Uterus (tissue), 4 donors: Measurements from ENCODE around the gene GNGT2. TPM values are rescaled to one million over a fixed set of nuclear protein-coding genes. Genes with fewer than 3 reads are reported as not detected.

Experiments used
- DNase-seq, 2 donors: peaks; one replicate each; pipeline ENCODE4 v3.0.0-alpha.2; 2019 to 2020
- H3K27ac ChIP-seq, 2 donors: fragments of 200-600 bp; sonication (generic); 1 replicate in 1 of 2; 2 replicates in 1 of 2; pipeline ENCODE4 v1.5.1; 2016 to 2018
- H3K27me3 ChIP-seq, 2 donors: fragments of 200-600 bp; sonication (generic); one replicate each; pipeline ENCODE4 v1.5.1; 2018 to 2019; ENCODE audit warnings: control low read depth in 1 of 2
- H3K36me3 ChIP-seq, 2 donors: fragments of 200-600 bp; sonication (generic); one replicate each; pipeline ENCODE4 v1.5.1; 2019; ENCODE audit warnings: control low read depth in 1 of 2
- H3K4me1 ChIP-seq, 2 donors: fragments of 200-600 bp; sonication (generic); one replicate each; pipeline ENCODE4 v1.5.1; 2018 to 2019; ENCODE audit warnings: control low read depth in 1 of 2
- H3K4me3 ChIP-seq, 2 donors: fragments of 200-600 bp; sonication (generic); 1 replicate in 1 of 2; 2 replicates in 1 of 2; pipeline ENCODE4 v1.5.1; 2018 to 2019; ENCODE audit warnings: mild to moderate bottlenecking in 1 of 2
- H3K9me3 ChIP-seq, 2 donors: fragments of 200-600 bp; sonication (generic); one replicate each; pipeline ENCODE4 v1.5.1; 2019; ENCODE audit warnings: control low read depth in 1 of 2
- POLR2A ChIP-seq, 2 donors: fragments of 450-650 bp; IDR thresholded peaks; one replicate each; pipeline ENCODE4 v1.6.1; 2016; ENCODE audit warnings: antibody characterized with exemption in 2 of 2, mild to moderate bottlenecking in 1 of 2, moderate library complexity in 1 of 2
- intact Hi-C: fragments of 100-400 bp; cut with DNase I; formaldehyde crosslinking; loops from one replicate; pipeline ENCODE4 v1.15.1; 2023; ENCODE audit warnings: low total_unique reads
- total RNA-seq, 4 donors: library from RNA; depleted of rRNA in 3 of 4; stranded (reverse); fragments of >200 nt in 3 of 4; gene quantifications; one replicate each; pipeline versions ENCODE4 v1.1.0 to v1.2.4, GENCODE V29; 2014 to 2023
- TF ChIP-seq, protein P1 (sequence below), 4 experiments: fragments of 200-600 bp in 2 of 4; fragments of 450-650 bp in 2 of 4; sonication (generic) in 2 of 4; IDR thresholded peaks; one replicate each; pipeline ENCODE4 v1.5.1; 2016 to 2019; ENCODE audit warnings: antibody characterized with exemption in 4 of 4, mild to moderate bottlenecking in 2 of 4, moderate library complexity in 1 of 4
- donor health status: DM: yes; HTN: yes; CAD: no.

The GNGT2 gene
- total RNA-seq, 4 donors from 2014 or later: 5.5 to 6.7 TPM; not detected in 2

DNA sequence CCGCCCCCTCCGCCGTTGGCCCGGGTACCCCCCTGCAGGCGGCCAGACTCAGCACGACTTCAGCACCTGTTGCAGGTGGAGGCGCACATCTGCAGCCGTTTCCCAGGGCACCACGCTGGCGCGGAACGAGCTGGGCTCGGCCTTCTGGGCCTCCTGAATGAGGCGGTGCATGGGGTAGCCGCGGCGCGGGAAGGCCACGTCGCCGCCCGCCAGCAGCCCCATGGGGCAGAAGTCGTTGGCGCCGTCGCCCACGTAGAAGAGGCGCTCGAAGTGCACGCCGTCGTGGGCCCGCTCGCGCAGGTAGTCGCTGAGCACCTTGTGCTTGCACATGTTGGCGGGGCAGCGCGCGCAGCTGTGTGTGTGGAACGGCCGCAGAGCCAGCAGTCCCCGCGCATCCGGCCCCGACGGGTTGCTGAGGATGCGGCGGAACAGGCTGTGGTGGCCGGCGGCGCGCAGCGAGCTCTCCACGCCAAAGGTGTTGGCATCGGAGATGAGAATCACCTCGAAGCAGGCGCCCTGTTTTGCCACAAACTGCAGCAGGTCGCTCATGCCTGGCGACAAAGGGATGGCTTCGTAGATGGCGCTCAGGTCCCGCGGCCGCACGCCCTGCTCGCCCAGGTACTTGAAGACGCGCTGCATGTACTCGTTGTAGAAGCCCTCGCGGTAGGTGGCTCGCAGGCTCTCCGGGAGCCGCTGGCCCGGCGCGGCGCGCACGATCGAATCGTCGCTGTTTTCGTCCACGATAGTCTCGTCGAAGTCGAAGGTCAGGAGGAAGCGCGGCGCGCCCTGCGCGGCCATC lies 14.0 kb upstream of the GNGT2 start:
- Histone ChIP-seq H3K36me3 (no peaks in the 10 kb centered on the region), H3K4me3 (no peak overlapping the region), H3K4me1 (peaks cover 0 to 11% of the 10 kb centered on the region in 2 donors), H3K27ac (no peak overlapping the region), H3K27me3 (peaks cover 0 to 11% of the 10 kb centered on the region in 2 donors), H3K9me3 (no peaks in the 10 kb centered on the region)
- no peak for DNase-seq
- TF ChIP-seq POLR2A (IDR thresholded peaks at IDR 0.05): no peak
- TF ChIP-seq, protein P1, sequence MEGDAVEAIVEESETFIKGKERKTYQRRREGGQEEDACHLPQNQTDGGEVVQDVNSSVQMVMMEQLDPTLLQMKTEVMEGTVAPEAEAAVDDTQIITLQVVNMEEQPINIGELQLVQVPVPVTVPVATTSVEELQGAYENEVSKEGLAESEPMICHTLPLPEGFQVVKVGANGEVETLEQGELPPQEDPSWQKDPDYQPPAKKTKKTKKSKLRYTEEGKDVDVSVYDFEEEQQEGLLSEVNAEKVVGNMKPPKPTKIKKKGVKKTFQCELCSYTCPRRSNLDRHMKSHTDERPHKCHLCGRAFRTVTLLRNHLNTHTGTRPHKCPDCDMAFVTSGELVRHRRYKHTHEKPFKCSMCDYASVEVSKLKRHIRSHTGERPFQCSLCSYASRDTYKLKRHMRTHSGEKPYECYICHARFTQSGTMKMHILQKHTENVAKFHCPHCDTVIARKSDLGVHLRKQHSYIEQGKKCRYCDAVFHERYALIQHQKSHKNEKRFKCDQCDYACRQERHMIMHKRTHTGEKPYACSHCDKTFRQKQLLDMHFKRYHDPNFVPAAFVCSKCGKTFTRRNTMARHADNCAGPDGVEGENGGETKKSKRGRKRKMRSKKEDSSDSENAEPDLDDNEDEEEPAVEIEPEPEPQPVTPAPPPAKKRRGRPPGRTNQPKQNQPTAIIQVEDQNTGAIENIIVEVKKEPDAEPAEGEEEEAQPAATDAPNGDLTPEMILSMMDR (IDR thresholded peaks at IDR 0.05): no peak
- intact Hi-C loops: loop anchor here (10.0 kb wide), 1 partner anchor 50 kb away; no protein-coding TSS in a partner anchor

GRCh38 chr17:49223517-49224197 lies 13.3 kb upstream of the GNGT2 start:
- peaks cover 0 to 11% of the 10 kb centered on the region in 2 donors for H3K27me3 ChIP-seq
- peaks cover 0 to 11% of the 10 kb centered on the region in 2 donors for H3K4me1 ChIP-seq
- H3K4me3 ChIP-seq: no peak overlapping the region
- TF ChIP-seq, protein P1 (IDR thresholded peaks at IDR 0.05): peak; percentile 38 to 72 (median 64)
- no peak for TF ChIP-seq POLR2A (IDR thresholded peaks at IDR 0.05)
- DNase-seq: peak; percentile 34 to 37
- intact Hi-C loops: loop anchor here (10.0 kb wide), 1 partner anchor 49 kb away; no protein-coding TSS in a partner anchor
- no peaks in the 10 kb centered on the region for H3K9me3 ChIP-seq
- no peaks in the 10 kb centered on the region for H3K36me3 ChIP-seq
- H3K27ac ChIP-seq: no peak overlapping the region

GRCh38 chr17:49223168-49223516 lies 12.8 kb upstream of the GNGT2 start:
- Histone ChIP-seq H3K9me3 (no peaks in the 10 kb centered on the region), H3K36me3 (no peaks in the 10 kb centered on the region), H3K4me3 (no peak overlapping the region), H3K27ac (no peak overlapping the region), H3K27me3 (peaks cover 0 to 11% of the 10 kb centered on the region in 2 donors), H3K4me1 (peaks cover 0 to 11% of the 10 kb centered on the region in 2 donors)
- no peak for TF ChIP-seq POLR2A (IDR thresholded peaks at IDR 0.05)
- TF ChIP-seq, protein P1 (IDR thresholded peaks at IDR 0.05): no peak
- intact Hi-C loops: loop anchor here (10.0 kb wide), 1 partner anchor 48 kb away; no protein-coding TSS in a partner anchor
- DNase-seq: no peak

DNA sequence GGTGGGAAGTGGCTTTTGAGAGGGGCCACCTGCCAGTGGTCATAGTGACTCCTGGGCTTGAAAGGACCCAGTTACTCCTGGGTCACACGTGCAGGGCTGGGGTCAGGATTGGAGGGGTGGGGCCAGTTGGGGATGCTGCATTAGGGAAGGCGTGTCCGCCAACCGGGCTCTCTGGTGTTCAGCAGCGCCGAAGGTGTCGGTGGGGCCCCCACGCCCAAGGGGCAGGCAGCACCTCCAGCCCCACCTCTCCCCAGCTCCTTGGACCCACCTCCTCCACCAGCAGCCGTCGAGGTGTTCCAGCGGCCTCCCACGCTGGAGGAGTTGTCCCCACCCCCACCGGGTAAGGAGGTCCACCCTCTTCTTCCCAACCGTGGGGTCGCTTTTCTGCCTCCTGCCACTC lies 9.6 kb upstream of the GNGT2 start:
- intact Hi-C loops: loop anchor here (10.0 kb wide), 1 partner anchor 45 kb away; no protein-coding TSS in a partner anchor
- Histone ChIP-seq H3K4me1 (peaks cover 0 to 15% of the 10 kb centered on the region in 2 donors), H3K9me3 (no peaks in the 10 kb centered on the region), H3K36me3 (no peaks in the 10 kb centered on the region), H3K4me3 (no peak overlapping the region), H3K27me3 (peaks cover 0 to 11% of the 10 kb centered on the region in 2 donors), H3K27ac (no peak overlapping the region)
- TF ChIP-seq POLR2A (IDR thresholded peaks at IDR 0.05): no peak
- TF ChIP-seq, protein P1 (IDR thresholded peaks at IDR 0.05): no peak
- no peak for DNase-seq
